ENCODE measurements around the gene IRAK2.

DNA sequence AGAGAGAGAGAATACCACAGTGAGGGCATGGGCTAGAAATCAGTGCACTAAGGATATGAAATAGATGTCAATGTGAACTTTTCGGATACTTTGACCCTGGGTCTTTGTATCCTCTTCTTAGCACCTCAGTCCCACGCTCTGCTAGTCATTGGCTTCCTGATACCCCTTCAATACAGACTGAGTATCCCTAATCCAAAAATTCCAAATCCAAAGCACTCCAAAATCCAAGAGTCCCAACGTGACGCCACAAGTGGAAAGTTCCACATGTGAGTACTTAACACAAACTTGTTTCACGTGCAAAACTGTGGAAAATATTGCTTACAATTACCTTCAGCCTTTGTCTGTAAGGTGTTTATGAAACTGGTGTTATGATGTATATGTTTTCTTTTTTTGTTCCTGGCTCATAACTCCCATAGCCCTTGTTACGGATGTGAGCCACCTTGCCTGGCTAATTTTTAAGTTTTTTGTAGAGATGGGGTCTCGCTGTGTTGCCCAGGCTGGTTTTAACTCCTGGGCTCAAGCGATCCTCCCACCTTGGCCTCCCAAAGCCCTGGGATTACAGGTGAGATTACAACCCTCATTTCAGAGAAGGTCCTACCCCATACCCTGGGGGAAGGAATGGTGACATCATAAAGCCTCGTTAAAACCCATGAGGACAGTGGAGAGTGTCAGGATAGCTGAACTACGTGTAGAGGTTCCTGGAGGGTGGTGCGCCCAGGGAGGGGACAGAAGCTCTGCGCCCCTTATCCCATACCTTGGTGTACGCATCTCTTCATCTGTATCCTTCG, 10.2 kb upstream of the IRAK2 start:
- TF ChIP-seq, protein P1, sequence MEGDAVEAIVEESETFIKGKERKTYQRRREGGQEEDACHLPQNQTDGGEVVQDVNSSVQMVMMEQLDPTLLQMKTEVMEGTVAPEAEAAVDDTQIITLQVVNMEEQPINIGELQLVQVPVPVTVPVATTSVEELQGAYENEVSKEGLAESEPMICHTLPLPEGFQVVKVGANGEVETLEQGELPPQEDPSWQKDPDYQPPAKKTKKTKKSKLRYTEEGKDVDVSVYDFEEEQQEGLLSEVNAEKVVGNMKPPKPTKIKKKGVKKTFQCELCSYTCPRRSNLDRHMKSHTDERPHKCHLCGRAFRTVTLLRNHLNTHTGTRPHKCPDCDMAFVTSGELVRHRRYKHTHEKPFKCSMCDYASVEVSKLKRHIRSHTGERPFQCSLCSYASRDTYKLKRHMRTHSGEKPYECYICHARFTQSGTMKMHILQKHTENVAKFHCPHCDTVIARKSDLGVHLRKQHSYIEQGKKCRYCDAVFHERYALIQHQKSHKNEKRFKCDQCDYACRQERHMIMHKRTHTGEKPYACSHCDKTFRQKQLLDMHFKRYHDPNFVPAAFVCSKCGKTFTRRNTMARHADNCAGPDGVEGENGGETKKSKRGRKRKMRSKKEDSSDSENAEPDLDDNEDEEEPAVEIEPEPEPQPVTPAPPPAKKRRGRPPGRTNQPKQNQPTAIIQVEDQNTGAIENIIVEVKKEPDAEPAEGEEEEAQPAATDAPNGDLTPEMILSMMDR (IDR thresholded peaks at IDR 0.05) = no peak
- TF ChIP-seq POLR2AphosphoS5 (IDR thresholded peaks at IDR 0.05) = no peak
